Endothelial cell of umbilical vein (primary cell): ENCODE measurements around the gene TOGARAM2. TPM values are rescaled to one million over a fixed set of nuclear protein-coding genes. Genes with fewer than 3 reads are reported as not detected.

Source experiments
- BruUV-seq: library from RNA; stranded (reverse); fragments of 400-500 nt; replicated peaks from 2 replicates; lab custom pipeline; 2021; lab: Mats Ljungman, UMichigan
- CTCF ChIA-PET: fragments of 300-600, 350-600 bp; sonication (Branson Sonifier 250); formaldehyde crosslinking; loops from one replicate; lab custom pipeline; 2021; ENCODE audit warnings: antibody characterized with exemption, inconsistent platforms; lab: Charles Lee
- POLR2A ChIA-PET: fragments of 300-600, 350-600 bp; sonication (Branson Sonifier 250); formaldehyde crosslinking; loops from one replicate; lab custom pipeline; 2021; ENCODE audit warnings: antibody characterized with exemption, inconsistent platforms; lab: Charles Lee
- DNase-seq: peaks from one replicate; pipeline ENCODE4 v3.0.0-alpha.2; 2011; ENCODE audit warnings: low read depth, low spot score
- FAIRE-seq: peaks from 2 replicates; lab custom pipeline; 2011; peaks lifted over from hg19 to GRCh38; lab: Jason Lieb, UNC
- H2AFZ ChIP-seq: 2 replicates; pipeline ENCODE4 v1.6.0; 2012; ENCODE audit warnings: low read depth, low read length, control low read depth, inconsistent platforms
- H3K27ac ChIP-seq: 2 replicates; pipeline ENCODE4 v1.5.1; 2011; ENCODE audit warnings: low read depth, mild to moderate bottlenecking, control low read depth, low read length, moderate library complexity; ENCODE audit not compliant: insufficient read depth
- H3K27me3 ChIP-seq, 2 experiments: 2 replicates each; pipeline versions ENCODE4 v1.6.0 to v1.6.1; 2011; ENCODE audit warnings: low read length in 2 of 2, mixed read lengths in 1 of 2; ENCODE audit not compliant: control insufficient read depth in 2 of 2, insufficient read depth in 2 of 2
- H3K36me3 ChIP-seq, 2 experiments: 2 replicates in 1 of 2; 3 replicates in 1 of 2; pipeline ENCODE4 v1.5.1; 2011; ENCODE audit warnings: low read length in 2 of 2, mild to moderate bottlenecking in 1 of 2, moderate library complexity in 1 of 2; ENCODE audit not compliant: control insufficient read depth in 2 of 2, insufficient read depth in 2 of 2; ENCODE audit errors: extremely low read depth in 1 of 2
- H3K4me1 ChIP-seq: 3 replicates; pipeline ENCODE4 v1.5.1; 2011; ENCODE audit warnings: mild to moderate bottlenecking, low read length; ENCODE audit not compliant: control insufficient read depth, insufficient read depth; ENCODE audit errors: extremely low read depth
- H3K4me2 ChIP-seq: 2 replicates; pipeline ENCODE4 v1.6.1; 2011; ENCODE audit warnings: low read length, control low read depth, mixed read lengths; ENCODE audit not compliant: insufficient read depth
- H3K4me3 ChIP-seq, 3 experiments: fragments of 200-600 bp in 1 of 3; sonication (generic), shearing (Covaris generic) in 1 of 3; replicated peaks in 1 of 3; 2 replicates each; pipeline ENCODE4 v1.5.1; 2011 to 2016; ENCODE audit warnings: control low read depth in 3 of 3, low read length in 3 of 3, mild to moderate bottlenecking in 2 of 3, inconsistent platforms in 1 of 3, low read depth in 1 of 3, moderate library complexity in 1 of 3; ENCODE audit not compliant: insufficient read depth in 1 of 3
- H3K79me2 ChIP-seq: 2 replicates; pipeline ENCODE4 v1.6.0; 2012; ENCODE audit warnings: low read length, inconsistent platforms; ENCODE audit not compliant: control insufficient read depth, insufficient read depth
- H3K9ac ChIP-seq: replicated peaks from 2 replicates; pipeline ENCODE3; 2011; ENCODE audit warnings: low read length, control low read depth; ENCODE audit not compliant: insufficient read depth; ENCODE audit errors: extremely low read depth
- H3K9me1 ChIP-seq: replicated peaks from 3 replicates; pipeline ENCODE4 v1.6.0; 2011; ENCODE audit warnings: mild to moderate bottlenecking, low read length; ENCODE audit not compliant: control insufficient read depth, insufficient read depth; ENCODE audit errors: extremely low read depth
- H3K9me3 ChIP-seq: replicated peaks from 2 replicates; pipeline ENCODE4 v1.5.1; 2012; ENCODE audit warnings: low read length, inconsistent platforms; ENCODE audit not compliant: control insufficient read depth, insufficient read depth
- H4K20me1 ChIP-seq: replicated peaks from 2 replicates; pipeline ENCODE3; 2011; ENCODE audit warnings: mild to moderate bottlenecking, low read length; ENCODE audit not compliant: control insufficient read depth, insufficient read depth; ENCODE audit errors: extremely low read depth
- CTCF ChIP-seq, 2 donors: IDR thresholded peaks; 1 replicate in 1 of 2; 2 replicates in 1 of 2; pipeline ENCODE4 v1.5.1; 2011; ENCODE audit warnings: low read length in 2 of 2, mild to moderate bottlenecking in 2 of 2, moderate library complexity in 2 of 2, control low read depth in 1 of 2, inconsistent platforms in 1 of 2, low read depth in 1 of 2; ENCODE audit not compliant: insufficient read depth in 1 of 2; ENCODE audit errors: extremely low read depth in 1 of 2
- EZH2 ChIP-seq: IDR thresholded peaks from 2 replicates; pipeline ENCODE4 v1.6.1; 2012; ENCODE audit warnings: borderline replicate concordance, low read depth, mild to moderate bottlenecking, moderate library complexity, low read length, inconsistent platforms; ENCODE audit not compliant: severe bottlenecking
- FOS ChIP-seq: IDR thresholded peaks from 2 replicates; pipeline ENCODE4 v1.6.1; 2011; ENCODE audit warnings: mild to moderate bottlenecking, low read length, moderate library complexity, borderline replicate concordance; ENCODE audit not compliant: insufficient read depth
- GATA2 ChIP-seq: IDR thresholded peaks from 2 replicates; pipeline ENCODE4 v1.7.0; 2011; ENCODE audit warnings: low read depth, mild to moderate bottlenecking, moderate library complexity, mixed read lengths, low read length; ENCODE audit not compliant: insufficient read length, insufficient read depth
- JUN ChIP-seq: IDR thresholded peaks from 2 replicates; pipeline ENCODE4 v1.6.1; 2011; ENCODE audit warnings: borderline replicate concordance, low read depth; ENCODE audit not compliant: insufficient read length, insufficient read depth
- MAX ChIP-seq: IDR thresholded peaks from 2 replicates; pipeline ENCODE4 v1.6.1; 2011; ENCODE audit not compliant: insufficient read depth, insufficient read length
- MYC ChIP-seq: IDR thresholded peaks from one replicate; pipeline ENCODE4 v1.6.1; 2011; ENCODE audit warnings: mild to moderate bottlenecking, low read depth, low read length
- POLR2A ChIP-seq: IDR thresholded peaks from 2 replicates; pipeline ENCODE4 v1.6.1; 2012; ENCODE audit warnings: low read depth, mild to moderate bottlenecking, control low read depth, low read length
- POLR2AphosphoS5 ChIP-seq: IDR thresholded peaks from 2 replicates; pipeline ENCODE4 v1.6.1; 2012; ENCODE audit warnings: low read depth, mild to moderate bottlenecking, control low read depth, low read length, moderate library complexity; ENCODE audit not compliant: insufficient read depth
- dilution Hi-C: fragments of 300-500 bp; cut with MboI; formaldehyde crosslinking; loops from one replicate; pipeline ENCODE4 v1.15.0; 2019; ENCODE audit warnings: low sequenced_read_pairs; ENCODE audit not compliant: extremely low pct_ligation_motif_present
- intact Hi-C: fragments of 100-400 bp; cut with micrococcal nuclease; formaldehyde crosslinking; loops from one replicate; pipeline ENCODE4 v1.10.0; 2022
- polyA plus RNA-seq, 4 experiments: library from polyadenylated mRNA; depleted of rRNA in 3 of 4; stranded (reverse) in 3 of 4; unstranded in 1 of 4; fragments of >200 nt; gene quantifications; 2 replicates each; pipeline versions ENCODE4 v1.2.1 to v1.2.3, GENCODE V29; 2011 to 2012; ENCODE audit warnings: missing spikeins in 1 of 4
- total RNA-seq: library from RNA; stranded (reverse); gene quantifications from 2 replicates; pipeline ENCODE4 v1.2.3, GENCODE V29; 2021

The TOGARAM2 gene
- total and polyA plus RNA-seq, 2 donors (not counting 3 experiments of a cell fraction or from before 2014, with no cell fraction given), result not detected

DNA sequence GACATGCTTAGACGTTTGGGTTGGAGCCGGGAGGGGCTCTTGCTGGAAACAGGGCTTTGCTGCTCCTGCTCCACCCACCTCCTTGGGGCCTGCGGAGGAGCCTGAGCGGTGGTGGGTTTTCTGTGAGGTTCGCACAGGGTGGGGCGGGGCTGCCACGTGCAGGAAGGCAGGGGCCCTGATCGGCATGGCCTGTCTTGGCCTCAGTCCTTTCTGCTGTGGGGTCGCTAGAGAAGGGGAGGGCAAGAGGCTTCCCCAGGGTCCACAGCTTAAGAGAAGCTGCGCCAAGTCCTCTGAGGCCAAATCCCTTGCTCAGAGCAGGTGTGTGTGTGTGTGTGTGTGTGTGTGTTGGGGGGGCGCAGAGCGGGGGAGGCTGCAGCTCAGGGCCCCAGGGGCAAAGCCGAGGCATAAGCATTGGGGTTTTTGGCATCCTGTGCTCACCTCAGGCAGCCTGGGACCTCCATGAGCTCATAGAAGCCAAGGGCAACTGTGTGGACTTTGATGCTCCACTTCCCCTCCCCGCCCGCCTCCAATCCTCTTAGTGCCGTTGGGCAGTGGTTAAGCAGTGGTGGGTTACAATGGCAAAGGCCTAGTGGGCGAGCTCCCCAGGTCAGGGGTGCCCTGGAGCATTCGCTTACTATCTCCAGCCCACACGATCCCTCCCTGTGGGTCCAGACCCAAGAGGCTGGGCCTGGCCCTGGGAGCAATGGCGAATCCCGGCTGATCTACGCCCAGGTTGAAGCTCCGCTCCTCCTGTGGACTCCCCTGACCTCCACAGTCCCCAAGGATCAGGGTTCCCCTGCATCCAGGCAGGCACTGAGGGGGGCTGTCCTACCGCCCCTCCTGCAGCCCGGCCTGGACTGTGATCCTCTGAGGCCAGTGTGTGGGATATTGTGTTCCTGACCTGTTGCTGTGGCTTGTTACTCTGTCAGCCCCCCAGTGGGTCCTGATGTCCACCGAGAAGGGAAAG, 28.9 kb downstream of the TOGARAM2 start:
- no peaks in the 10 kb centered on the region for H3K79me2 ChIP-seq
- no TSS peak for BruUV-seq
- FAIRE-seq (no peak), DNase-seq (no peak)
- H3K27me3 ChIP-seq, result no peaks in the 10 kb centered on the region
- intact Hi-C loops (no loop called here), dilution Hi-C loops (no loop called here)
- H3K36me3 ChIP-seq, result no peaks in the 10 kb centered on the region
- no peak overlapping the region for H3K9ac ChIP-seq
- ChIA-PET CTCF (interaction anchor here (1.1 kb wide), 1 partner anchor 8 kb away, joined by 3 read pairs; no protein-coding TSS in a partner anchor), POLR2A (interaction anchor here (0.6 kb wide), 1 partner anchor 1136 kb away, joined by 5 read pairs; no protein-coding TSS in a partner anchor)
- no peak overlapping the region for H2AFZ ChIP-seq
- H3K4me3 ChIP-seq, result no peak overlapping the region
- H3K4me2 ChIP-seq, result no peak overlapping the region
- H3K27ac ChIP-seq, result no peak overlapping the region
- TF ChIP-seq POLR2AphosphoS5, result no peak
- TF ChIP-seq MYC, result no peak
- TF ChIP-seq GATA2, result no peak
- TF ChIP-seq MAX, result no peak
- no peak for TF ChIP-seq EZH2
- no peak for TF ChIP-seq JUN
- no peak for TF ChIP-seq CTCF (IDR thresholded peaks at IDR 0.05; ENCODE audit: extremely low read depth in 1 of 2, insufficient read depth in 1 of 2, low read depth in 1 of 2, low read length in 2 of 2)
- TF ChIP-seq FOS, result no peak
- no peak for TF ChIP-seq POLR2A
- no peaks in the 10 kb centered on the region for H3K9me1 ChIP-seq
- no peaks in the 10 kb centered on the region for H3K9me3 ChIP-seq
- H3K4me1 ChIP-seq, result peaks cover 3% of the 10 kb centered on the region
- H4K20me1 ChIP-seq, result no peaks in the 10 kb centered on the region
